K562 (cell line): ENCODE data around the gene PPP1R1C. TPM values are rescaled to one million over a fixed set of nuclear protein-coding genes. Genes with fewer than 3 reads are reported as not detected.

Experiments used
- ATAC-seq: fragments of 200-7000 bp; cut with Tn5 transposase; 3 replicates; pipeline ENCODE4 v1.9.1; 2020; ENCODE audit warnings: moderate library complexity
- BruUV-seq: library from RNA; stranded (reverse); fragments of 400-500 nt; replicated peaks from 2 replicates; lab custom pipeline; 2021; lab: Mats Ljungman, UMichigan
- CTCF ChIA-PET: fragments of 300-600 bp; formaldehyde crosslinking; extraction: SDS; loops from one replicate; lab custom pipeline; 2021; ENCODE audit warnings: low intra/inter-chr PET ratio; lab: Yijun Ruan, JAX
- POLR2A ChIA-PET: fragments of 300-600, 350-650 bp; sonication (Branson Sonifier 250); formaldehyde crosslinking; extraction: SDS; loops from one replicate; lab custom pipeline; 2021; ENCODE audit warnings: antibody characterized with exemption, inconsistent platforms; lab: Yijun Ruan, JAX
- DNase-seq, 4 experiments: peaks; one replicate each; pipeline versions ENCODE4 v3.0.0 to v3.0.0-alpha.2; 2011 to 2018; ENCODE audit warnings: low spot score in 3 of 4, mixed read lengths in 3 of 4; ENCODE audit errors: extremely low read depth in 1 of 4
- FAIRE-seq: peaks from 2 replicates; lab custom pipeline; 2011; peaks lifted over from hg19 to GRCh38; lab: Jason Lieb, UNC
- H2AFZ ChIP-seq: 2 replicates; pipeline ENCODE4 v1.6.0; 2011; ENCODE audit warnings: low read depth, low read length, control low read depth, inconsistent platforms
- H3K27ac ChIP-seq: fragments of 200-600 bp; 3 replicates; pipeline ENCODE4 v1.8.0; 2011; ENCODE audit warnings: low read depth, mild to moderate bottlenecking, control low read depth, inconsistent platforms, low read length, moderate library complexity, mixed read lengths; ENCODE audit errors: extremely low read depth
- H3K27me3 ChIP-seq, 2 experiments: fragments of 300-600 bp in 1 of 2; 2 replicates in 1 of 2; 3 replicates in 1 of 2; pipeline versions ENCODE4 v1.6.0 to v1.8.0; 2011; ENCODE audit warnings: inconsistent platforms in 2 of 2, low read length in 2 of 2, mild to moderate bottlenecking in 1 of 2, mixed read lengths in 1 of 2, moderate library complexity in 1 of 2; ENCODE audit not compliant: control insufficient read depth in 2 of 2, insufficient read depth in 2 of 2
- H3K36me3 ChIP-seq: fragments of 300-600 bp; 3 replicates; pipeline ENCODE4 v1.8.0; 2011; ENCODE audit warnings: mild to moderate bottlenecking, low read length, inconsistent platforms; ENCODE audit not compliant: control insufficient read depth, insufficient read depth
- H3K4me1 ChIP-seq, 2 experiments: fragments of 200-600 bp in 1 of 2; replicated peaks in 1 of 2; 2 replicates in 1 of 2; 3 replicates in 1 of 2; pipeline versions ENCODE4 v1.5.1 to v1.8.0; 2011; ENCODE audit warnings: inconsistent platforms in 2 of 2, low read length in 2 of 2, mild to moderate bottlenecking in 1 of 2, mixed read lengths in 1 of 2, moderate library complexity in 1 of 2; ENCODE audit not compliant: control insufficient read depth in 2 of 2, insufficient read depth in 2 of 2
- H3K4me2 ChIP-seq: 2 replicates; pipeline ENCODE4 v1.6.1; 2011; ENCODE audit warnings: low read length, control low read depth, inconsistent platforms, mixed read lengths; ENCODE audit not compliant: insufficient read depth
- H3K4me3 ChIP-seq: fragments of 200-600 bp; sonication (generic), shearing (Covaris generic); 2 replicates; pipeline ENCODE4 v1.5.1; 2016; ENCODE audit warnings: control low read depth, inconsistent platforms
- H3K79me2 ChIP-seq: fragments of 200-600 bp; 3 replicates; pipeline ENCODE4 v1.8.0; 2011; ENCODE audit warnings: low read length, inconsistent platforms; ENCODE audit not compliant: control insufficient read depth, insufficient read depth
- H3K9ac ChIP-seq, 2 experiments: 2 replicates each; pipeline versions ENCODE4 v1.6.0 to v1.6.1; 2011; ENCODE audit warnings: low read depth in 2 of 2, low read length in 2 of 2, control low read depth in 1 of 2, inconsistent platforms in 1 of 2, mild to moderate bottlenecking in 1 of 2, mixed read lengths in 1 of 2; ENCODE audit not compliant: insufficient read depth in 1 of 2
- H3K9me1 ChIP-seq: one replicate; pipeline ENCODE4 v1.6.0; 2011; ENCODE audit warnings: inconsistent platforms, mild to moderate bottlenecking, low read length, moderate library complexity; ENCODE audit not compliant: control insufficient read depth, insufficient read depth
- H3K9me3 ChIP-seq: replicated peaks from 2 replicates; pipeline ENCODE4 v1.5.1; 2011; ENCODE audit warnings: low read depth, low read length, inconsistent platforms; ENCODE audit not compliant: control insufficient read depth, insufficient read depth
- H4K20me1 ChIP-seq: replicated peaks from 2 replicates; pipeline ENCODE4 v1.6.1; 2011; ENCODE audit warnings: low read length, inconsistent platforms, mixed read lengths; ENCODE audit not compliant: control insufficient read depth, insufficient read depth
- ATF1 ChIP-seq, 2 experiments: fragments of 450-650 bp in 1 of 2; IDR thresholded peaks; 2 replicates each; pipeline ENCODE4 v1.6.1; 2016; ENCODE audit warnings: missing compliant biosample characterization in 1 of 2, missing genetic modification characterization in 1 of 2
- ATF7 ChIP-seq: fragments of 450-650 bp; IDR thresholded peaks from 2 replicates; pipeline ENCODE4 v1.7.1; 2014; ENCODE audit warnings: mild to moderate bottlenecking, moderate library complexity
- ILK ChIP-seq: fragments of 450-650 bp; IDR thresholded peaks from 2 replicates; pipeline ENCODE4 v1.6.1; 2016; ENCODE audit warnings: missing genetic modification characterization, low read depth, mild to moderate bottlenecking, missing compliant biosample characterization, moderate library complexity, borderline replicate concordance
- JUNB ChIP-seq: fragments of 450-650 bp; formaldehyde crosslinking; conservative IDR thresholded peaks from 2 replicates; pipeline ENCODE4 v1.4.0; 2020; ENCODE audit warnings: mild to moderate bottlenecking
- JUND ChIP-seq, 2 experiments: IDR thresholded peaks; 2 replicates in 1 of 2; 3 replicates in 1 of 2; pipeline ENCODE4 v1.6.1; 2011; ENCODE audit warnings: borderline replicate concordance in 2 of 2, low read depth in 2 of 2, low read length in 2 of 2, improper control_type of control experiment in 1 of 2, missing biosample characterization in 1 of 2, missing genetic modification characterization in 1 of 2, missing genetic modification reagents in 1 of 2
- SAFB ChIP-seq: fragments of 200-400 bp; formaldehyde crosslinking; IDR thresholded peaks from 2 replicates; pipeline ENCODE4 v1.6.1; 2017; ENCODE audit warnings: low read depth, low read length, borderline replicate concordance
- WGBS: fragments of 100-300 bp; shearing (Covaris generic); methylation state at CpG from one replicate; pipeline ENCODE4 v1.1.6; 2016; ENCODE audit warnings: low coverage, mixed read lengths; ENCODE audit not compliant: insufficient coverage; ENCODE audit errors: missing lambda C conversion rate; 5-methylcytosine and 5-hydroxymethylcytosine counted together
- in situ Hi-C: fragments of 300-500 bp; cut with MboI; formaldehyde crosslinking; loops from 4 replicates; pipeline ENCODE4 v1.15.0; 2018; ENCODE audit warnings: inconsistent platforms, mixed read lengths
- intact Hi-C: fragments of 100-400 bp; cut with micrococcal nuclease; formaldehyde crosslinking; loops from 2 replicates; pipeline ENCODE4 v1.14.2; 2022
- polyA plus RNA-seq, 8 experiments: library from polyadenylated mRNA; depleted of rRNA in 4 of 8; stranded (reverse) in 5 of 8; unstranded in 3 of 8; fragments of >200 nt; fragmentation: Nextera tagmentation in 2 of 8; fragmentation: Illumina TruSeq in 1 of 8; extraction: Ambion mirVana in 2 of 8; extraction: Trizol in 1 of 8; gene quantifications; 2 replicates each; pipeline versions ENCODE4 v1.2.1 to v1.2.3, GENCODE V29; 2011 to 2014; ENCODE audit warnings: inconsistent platforms in 1 of 8, missing spikeins in 1 of 8
- total RNA-seq, 7 experiments: library from RNA; depleted of rRNA in 6 of 7; stranded (reverse); fragments of >200 nt in 6 of 7; fragmentation: Illumina TruSeq in 2 of 7; extraction: Trizol in 2 of 7; gene quantifications; 2 replicates each; pipeline versions ENCODE4 v1.2.1 to v1.2.3, GENCODE V29; 2011 to 2021; ENCODE audit warnings: low replicate concordance in 1 of 7
- TF ChIP-seq, protein P1 (sequence below), 2 experiments: fragments of 450-650 bp in 1 of 2; sonication (generic) in 1 of 2; formaldehyde crosslinking in 1 of 2; IDR thresholded peaks in 1 of 2; conservative IDR thresholded peaks in 1 of 2; 2 replicates each; pipeline versions ENCODE4 v1.6.1 to v1.8.1; 2016 to 2023; ENCODE audit warnings: mild to moderate bottlenecking in 2 of 2, moderate library complexity in 2 of 2, inconsistent platforms in 1 of 2, missing genetic modification reagents in 1 of 2

PPP1R1C gene
- total and polyA plus RNA-seq, 9 of the 15 experiments (the other 6 are each of a cell fraction or from before 2014, with no cell fraction given) = 0.09 to 0.64 (median 0.40) TPM; not detected in 2

DNA sequence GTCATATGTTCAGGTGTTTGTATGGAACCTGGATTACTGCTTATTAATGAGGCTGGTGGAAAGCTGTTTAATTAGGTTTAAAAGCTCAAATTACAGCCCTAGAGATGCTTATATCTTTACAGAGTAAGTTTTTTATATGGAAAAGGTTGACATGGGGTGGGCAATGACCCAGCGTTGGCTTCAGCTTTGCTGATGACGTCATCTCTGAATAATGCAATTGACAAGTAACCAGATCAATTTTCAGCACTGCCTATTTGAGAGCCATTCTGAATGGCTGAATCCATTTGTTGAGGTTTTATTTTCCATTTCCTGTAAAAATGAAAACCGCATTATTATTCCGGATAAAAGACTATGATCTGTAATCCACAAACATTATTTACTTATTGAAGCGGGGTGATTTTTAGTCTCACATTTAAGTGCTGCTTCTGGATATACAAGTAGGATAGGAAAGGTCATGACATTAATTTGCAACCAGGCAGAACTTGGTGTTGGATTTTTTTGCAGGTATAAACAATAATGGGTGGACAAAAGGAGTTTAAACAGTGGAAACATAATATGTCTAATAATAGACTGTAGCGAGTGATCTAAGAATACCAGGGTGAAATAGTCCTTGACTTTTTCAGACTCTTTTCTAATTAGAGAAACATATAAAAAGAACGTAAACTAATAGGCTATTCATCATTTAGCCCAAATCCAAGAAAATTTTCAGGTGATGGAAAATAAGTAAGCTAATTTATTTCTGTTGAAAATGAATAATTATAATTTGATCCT is 2.7 kb downstream of the PPP1R1C start:
- TF ChIP-seq JUNB (peak; percentile 77), ATF1 (CRISPR knock-in tag; IDR thresholded peaks at IDR 0.05) (no peak), ATF1 (tag; IDR thresholded peaks at IDR 0.05) (peak; percentile 63), ATF7 (peak; percentile 67; the same call in 1 of the 2 replicates), ILK (tag) (no peak), JUND (IDR thresholded peaks at IDR 0.05; ENCODE audit: borderline replicate concordance, low read depth, low read length) (peak; percentile 64; the same call in 1 of the 2 replicates), JUND (tag; IDR thresholded peaks at IDR 0.05; ENCODE audit: borderline replicate concordance, low read depth, low read length) (peak; percentile 52; the same call in 1 of the 3 replicates), SAFB (no peak)
- TF ChIP-seq, protein P1, sequence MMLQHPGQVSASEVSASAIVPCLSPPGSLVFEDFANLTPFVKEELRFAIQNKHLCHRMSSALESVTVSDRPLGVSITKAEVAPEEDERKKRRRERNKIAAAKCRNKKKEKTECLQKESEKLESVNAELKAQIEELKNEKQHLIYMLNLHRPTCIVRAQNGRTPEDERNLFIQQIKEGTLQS (IDR thresholded peaks at IDR 0.05) = peak; percentile 91
- TF ChIP-seq, protein P1 (CRISPR knock-in tag; conservative IDR thresholded peaks at IDR 0.05) = no peak
- no peaks in the 10 kb centered on the region for H3K4me1 ChIP-seq
- WGBS = 1% methylated on average over 7 of the region's 7 CpGs
- ATAC-seq (no peak), DNase-seq (no peak), FAIRE-seq (no peak)
- BruUV-seq = no TSS peak
- H3K4me3 ChIP-seq = no peak overlapping the region
- H3K4me2 ChIP-seq = no peak overlapping the region
- no peaks in the 10 kb centered on the region for H3K79me2 ChIP-seq
- H3K9me3 ChIP-seq = no peaks in the 10 kb centered on the region
- H3K27me3 ChIP-seq = no peaks in the 10 kb centered on the region
- H3K27ac ChIP-seq = no peak overlapping the region
- intact Hi-C loops (no loop called here), in situ Hi-C loops (no loop called here)
- no peak overlapping the region for H3K9ac ChIP-seq
- H3K9me1 ChIP-seq = no peaks in the 10 kb centered on the region
- no peaks in the 10 kb centered on the region for H4K20me1 ChIP-seq
- no peaks in the 10 kb centered on the region for H3K36me3 ChIP-seq
- POLR2A ChIA-PET = no interaction called here
- CTCF ChIA-PET = no interaction called here
- no peak overlapping the region for H2AFZ ChIP-seq
